Dermis blood vessel endothelial cell (primary cell): ENCODE results near the gene TPST1. TPM values are rescaled to one million over a fixed set of nuclear protein-coding genes. Genes with fewer than 3 reads are reported as not detected.
"Not testable (repeated sequence)": the region's sequence is repeated elsewhere in the genome, so short reads cannot be mapped to it uniquely, and the experiment has no call there.

ENCODE experiments used
- DNase-seq: peaks from one replicate; pipeline ENCODE4 v3.0.0; 2010
- total RNA-seq: library from RNA; depleted of rRNA; stranded (reverse); fragments of >200 nt; gene quantifications from 2 replicates; pipeline ENCODE4 v1.2.3, GENCODE V29; 2014

The TPST1 gene
- total RNA-seq: 38.5 and 42.5 TPM in 2 replicates

- peak; percentile 92 for DNase-seq
Measured at GRCh38 chr7:66204822-66205740, at the start of gene TPST1. Gene TPST1 (plus strand): TSS chr7:66205334. CDS start chr7:66240426, 35,092 bp downstream.

DNA sequence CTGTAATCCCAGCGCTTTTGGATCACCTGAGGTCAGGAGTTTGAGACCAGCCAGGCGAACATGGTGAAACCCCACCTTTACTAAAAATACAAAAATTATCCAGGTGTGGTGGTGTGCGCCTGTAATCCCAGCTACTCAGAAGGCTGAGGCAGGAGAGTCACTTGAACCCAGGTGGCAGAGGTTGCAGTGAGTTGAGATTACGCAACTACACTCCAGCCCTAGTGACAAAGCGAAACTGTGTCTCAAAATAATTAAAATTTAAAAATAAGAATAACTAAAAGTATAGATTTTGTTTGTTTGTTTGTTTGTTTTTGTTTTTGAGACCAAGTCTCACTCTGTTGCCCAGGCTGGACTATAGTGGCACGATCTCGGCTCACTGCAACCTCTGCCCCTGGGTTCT, 49.1 kb upstream of the TPST1 start:
- not testable (repeated sequence) for DNase-seq

DNA sequence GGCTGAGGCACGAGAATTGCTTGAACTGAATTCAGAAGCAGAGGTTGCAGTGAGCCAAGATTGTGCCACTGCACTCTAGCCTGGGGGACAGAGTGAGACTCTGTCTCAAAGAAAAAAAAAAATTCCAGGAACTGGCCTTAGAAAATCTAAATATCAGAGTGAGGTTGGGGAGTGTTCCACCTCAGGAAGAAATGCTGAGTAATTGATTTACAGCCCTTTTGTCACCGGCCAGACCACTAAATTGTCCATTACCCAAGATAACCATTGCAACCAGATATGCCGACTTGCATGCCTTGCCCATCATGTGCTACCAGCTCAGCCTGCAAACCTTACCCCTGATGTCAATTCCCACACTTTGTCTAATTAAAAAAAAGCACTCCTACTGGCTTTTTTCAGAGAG, 48.1 kb upstream of the TPST1 start:
- DNase-seq: no peak

- DNase-seq: no peak
Measured at GRCh38 chr7:66162622-66163021, 42.5 kb upstream of the TPST1 start.

DNA sequence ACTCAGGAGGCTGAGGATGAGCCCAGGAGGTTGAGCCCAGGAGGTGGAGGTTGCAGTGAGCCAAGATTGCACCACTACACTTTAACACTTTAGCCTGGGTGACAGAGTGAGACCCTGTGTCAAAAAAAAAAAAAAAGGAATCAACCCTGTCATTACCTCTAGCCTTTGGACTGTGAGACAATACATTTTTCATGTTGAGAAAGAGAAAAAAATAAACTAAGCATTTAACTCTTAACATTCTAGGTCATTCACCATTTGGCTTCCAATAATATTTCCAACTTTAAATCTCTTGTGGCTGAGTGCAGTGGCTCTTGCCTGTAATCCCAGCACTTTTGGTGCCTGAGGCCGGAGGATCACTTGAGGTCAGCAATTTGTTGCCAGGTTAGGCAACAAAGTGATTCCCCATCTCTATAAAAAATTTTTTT, 41.9 kb upstream of the TPST1 start:
- DNase-seq: no peak

GRCh38 chr7:66164356-66164755, 40.8 kb upstream of the TPST1 start:
- no peak for DNase-seq

- DNase-seq: peak; percentile 67
Measured at GRCh38 chr7:66167773-66168387, 37.3 kb upstream of the TPST1 start.

DNA sequence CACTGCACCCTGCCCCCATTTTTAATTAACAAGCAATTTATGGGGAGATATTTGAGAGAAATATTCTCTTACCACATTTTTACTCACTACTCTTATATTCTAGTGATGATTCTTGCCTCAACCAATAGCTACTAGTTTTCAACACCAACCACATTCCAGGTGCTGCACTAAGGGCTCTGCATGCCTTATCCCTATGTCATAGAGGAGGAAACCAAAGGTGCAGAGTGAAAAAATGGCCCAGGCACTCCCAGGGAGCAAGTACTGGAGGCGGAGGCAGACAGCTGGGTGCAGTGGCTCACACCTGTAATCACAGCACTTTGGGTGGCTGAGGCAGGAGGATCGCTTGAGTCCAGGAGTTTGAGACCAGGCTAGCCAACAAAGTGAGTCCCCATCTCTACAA, 35.5 kb upstream of the TPST1 start:
- DNase-seq: no peak

GRCh38 chr7:66170309-66171231, 34.6 kb upstream of the TPST1 start:
- no peak for DNase-seq

- not testable (repeated sequence) for DNase-seq
Measured at GRCh38 chr7:66172536-66173401, 32.4 kb upstream of the TPST1 start.

DNA sequence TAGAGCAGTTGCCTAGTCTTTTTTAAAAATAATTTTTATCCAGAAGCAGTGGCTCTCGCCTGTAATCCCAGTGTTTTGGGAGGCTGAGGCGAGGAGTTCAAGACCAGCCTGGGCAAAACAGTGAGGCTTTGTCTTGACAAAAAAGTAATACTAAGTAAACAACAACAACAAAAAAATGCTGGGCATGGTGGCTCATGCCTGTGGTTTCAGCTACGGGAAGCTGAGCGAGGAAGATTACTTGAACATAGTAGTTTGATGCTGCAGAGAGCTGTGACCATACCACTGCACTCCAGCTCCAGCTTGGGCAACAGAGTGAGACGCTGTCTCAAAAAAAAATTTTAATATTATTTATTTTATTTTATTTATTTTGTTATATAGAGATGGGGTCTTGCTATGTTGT, 31.3 kb upstream of the TPST1 start:
- no peak for DNase-seq

DNA sequence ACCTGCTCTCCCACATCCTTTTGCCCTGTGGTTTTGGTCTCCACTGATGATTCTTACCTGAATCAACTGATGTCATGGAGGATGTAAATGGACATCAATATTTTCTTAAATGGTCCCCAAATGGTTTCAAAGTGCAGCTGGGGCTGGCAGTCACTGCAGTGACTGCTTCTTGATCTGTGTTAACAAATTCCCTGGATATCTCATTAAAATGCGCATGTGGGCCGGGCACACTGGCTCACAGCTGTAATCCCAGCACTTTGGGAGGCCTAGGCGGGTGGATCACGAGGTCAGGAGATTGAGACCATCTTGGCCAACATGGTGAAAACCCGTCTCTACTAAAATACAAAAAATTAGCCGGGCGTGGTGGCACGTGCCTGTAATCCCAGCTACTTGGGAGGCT, 30.1 kb upstream of the TPST1 start:
- not testable (repeated sequence) for DNase-seq

- no peak for DNase-seq
Measured at GRCh38 chr7:66176914-66177313, 28.2 kb upstream of the TPST1 start.

DNA sequence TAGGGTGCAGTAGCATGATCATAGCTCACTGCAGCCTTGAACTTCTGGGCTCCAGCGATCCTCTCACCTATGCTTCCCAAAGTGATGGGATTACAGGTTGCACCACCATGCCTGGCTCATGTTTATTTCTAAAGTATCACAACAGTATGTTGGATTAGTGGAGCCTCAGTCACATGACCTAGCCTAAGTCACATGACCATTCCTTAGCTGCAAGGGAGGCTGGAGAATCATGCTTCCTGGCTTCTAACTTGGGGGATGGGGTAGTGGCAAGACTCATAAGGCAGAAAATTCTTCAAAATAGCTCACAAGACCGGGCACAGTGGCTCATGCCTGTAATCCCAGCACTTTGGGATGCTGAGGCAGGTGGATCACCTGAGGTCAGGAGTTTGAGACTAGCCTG, 26.9 kb upstream of the TPST1 start:
- DNase-seq: no peak

DNA sequence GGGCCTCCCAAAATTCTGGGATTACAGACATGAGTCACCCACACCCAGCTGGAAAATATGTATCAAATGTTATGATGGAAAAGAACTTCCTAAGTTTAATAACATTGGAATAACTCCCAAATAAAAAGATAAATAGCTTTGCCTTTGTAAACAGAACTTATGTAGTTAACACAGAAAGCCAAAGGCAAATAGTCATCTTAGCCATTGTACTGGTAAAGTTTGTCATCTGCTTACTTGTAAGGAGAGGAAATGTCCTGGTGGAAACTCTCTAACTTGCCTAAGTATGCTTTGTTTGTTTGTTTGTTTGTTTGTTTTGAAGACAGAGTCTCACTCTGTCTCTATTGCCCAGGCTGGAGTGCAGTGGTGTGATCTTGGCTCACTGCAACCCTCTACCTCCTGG, 23.8 kb upstream of the TPST1 start:
- DNase-seq: no peak

- DNase-seq: no peak
Measured at GRCh38 chr7:66181845-66182244, 23.3 kb upstream of the TPST1 start.

- DNase-seq: no peak
Measured at GRCh38 chr7:66182920-66183319, 22.2 kb upstream of the TPST1 start.

GRCh38 chr7:66183700-66184099, 21.4 kb upstream of the TPST1 start:
- DNase-seq: no peak

- DNase-seq: no peak
Measured at GRCh38 chr7:66185680-66186187, 19.4 kb upstream of the TPST1 start.

- DNase-seq: no peak
Measured at GRCh38 chr7:66186991-66187390, 18.1 kb upstream of the TPST1 start.

DNA sequence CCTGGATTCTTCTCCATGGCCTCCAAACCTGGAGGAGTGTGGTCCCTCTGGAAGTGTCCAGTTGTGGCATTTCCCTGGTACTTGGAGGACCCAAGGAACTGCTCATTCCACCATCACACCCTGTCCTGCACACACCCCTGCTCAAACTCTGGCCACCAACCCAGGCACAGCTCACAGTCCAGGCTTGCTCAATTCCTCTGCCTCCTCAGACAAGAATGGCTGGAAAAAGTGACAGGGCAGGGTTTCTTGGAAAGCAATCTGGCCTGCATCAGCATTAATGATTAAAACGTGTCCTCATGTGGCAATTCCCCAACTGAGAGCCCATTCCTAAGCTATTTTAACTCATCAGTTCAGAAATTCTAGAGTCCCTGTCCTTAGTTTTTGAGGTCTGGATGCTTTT, 17.2 kb upstream of the TPST1 start:
- no peak for DNase-seq

- no peak for DNase-seq
Measured at GRCh38 chr7:66188645-66189044, 16.5 kb upstream of the TPST1 start.
